ENCODE results near the gene DNAH3. TPM values are rescaled to one million over a fixed set of nuclear protein-coding genes. Genes with fewer than 3 reads are reported as not detected.
A peak's percentile ranks its signal among the peaks of the same experiment; 100 is the strongest.

DNAH3 gene
- total and polyA plus RNA-seq, 2 of the 13 experiments (the other 11 are each of a cell fraction or from before 2014, with no cell fraction given): 0.07 to 0.08 TPM

GRCh38 chr16:20900299-20901067, 250.2 kb downstream of the DNAH3 start, which contains the start of the genes DCUN1D3 and LYRM1 (continued):
- TF ChIP-seq ZNF740 (CRISPR knock-in tag; IDR thresholded peaks at IDR 0.05): peak; percentile 62; the same call in 1 of the 2 replicates
- TF ChIP-seq RARA (CRISPR knock-in tag; IDR thresholded peaks at IDR 0.05): peak; percentile 16; the same call in 1 of the 2 replicates
- no peak; the same call in 1 of the 2 replicates for TF ChIP-seq SMAD1 (CRISPR knock-in tag; IDR thresholded peaks at IDR 0.05; ENCODE audit: borderline replicate concordance, low read depth)
- TF ChIP-seq MATR3 (CRISPR knock-in tag; IDR thresholded peaks at IDR 0.05): no peak
- no peak for TF ChIP-seq DDIT3 (CRISPR knock-in tag; IDR thresholded peaks at IDR 0.05)
- no peak for TF ChIP-seq KDM6A (CRISPR knock-in tag; IDR thresholded peaks at IDR 0.05; ENCODE audit: low read depth)
- no peak; the same call in 1 of the 2 replicates for TF ChIP-seq GPN1 (CRISPR knock-in tag; IDR thresholded peaks at IDR 0.05; ENCODE audit: borderline replicate concordance)
- peak; percentile 55 for TF ChIP-seq NR0B2 (CRISPR knock-in tag; IDR thresholded peaks at IDR 0.05)
- peak; percentile 56; the same call in 1 of the 2 replicates for TF ChIP-seq ZNF776 (CRISPR knock-in tag; IDR thresholded peaks at IDR 0.05)
- TF ChIP-seq CENPX (CRISPR knock-in tag; IDR thresholded peaks at IDR 0.05): no peak
- TF ChIP-seq THAP8 (CRISPR knock-in tag; IDR thresholded peaks at IDR 0.05; ENCODE audit: borderline replicate concordance): no peak
- peak; percentile 48 to 69; a peak in 3 of 4 replicates for TF ChIP-seq EP300 (IDR thresholded peaks at IDR 0.05; ENCODE audit: low read depth in 2 of 2, low read length in 2 of 2)
- no peak for TF ChIP-seq EP300 (CRISPR knock-in tag; IDR thresholded peaks at IDR 0.05; ENCODE audit: borderline replicate concordance)
- peak; percentile 58; the same call in 1 of the 2 replicates for TF ChIP-seq FUBP1 (CRISPR knock-in tag; IDR thresholded peaks at IDR 0.05; ENCODE audit: borderline replicate concordance)
- no peak for TF ChIP-seq PCBP2 (optimal IDR thresholded peaks at IDR 0.05; ENCODE audit: low read depth, low read length, poor library complexity, severe bottlenecking)
- TF ChIP-seq HOXD1 (CRISPR knock-in tag; IDR thresholded peaks at IDR 0.05): peak; percentile 87
- TF ChIP-seq CCAR2 (optimal IDR thresholded peaks at IDR 0.05; ENCODE audit: low read depth, low read length): peak; percentile 43
- TF ChIP-seq ZSCAN20 (CRISPR knock-in tag; IDR thresholded peaks at IDR 0.05; ENCODE audit: borderline replicate concordance): peak; percentile 47; the same call in 1 of the 2 replicates
- TF ChIP-seq HIC2 (CRISPR knock-in tag; IDR thresholded peaks at IDR 0.05; ENCODE audit: low read depth): no peak
- peak; percentile 70; the same call in 1 of the 2 replicates for TF ChIP-seq ZBTB43 (CRISPR knock-in tag; conservative IDR thresholded peaks at IDR 0.05)

All from HepG2 (cell line).